Body of pancreas (tissue), 4 donors: ENCODE data around the gene CMIP.

Source experiments
- POLR2A ChIP-seq, 3 donors: fragments of 450-650 bp; IDR thresholded peaks; one replicate each; pipeline ENCODE4 v1.6.1; 2016; ENCODE audit warnings: antibody characterized with exemption in 3 of 3, mild to moderate bottlenecking in 2 of 3
- TF ChIP-seq, protein P1 (sequence below), 7 experiments: fragments of 450-650 bp in 4 of 7; fragments of 200-600 bp in 3 of 7; sonication (generic) in 3 of 7; IDR thresholded peaks; one replicate each; pipeline ENCODE4 v1.5.1; 2016 to 2019; ENCODE audit warnings: antibody characterized with exemption in 7 of 7

DNA sequence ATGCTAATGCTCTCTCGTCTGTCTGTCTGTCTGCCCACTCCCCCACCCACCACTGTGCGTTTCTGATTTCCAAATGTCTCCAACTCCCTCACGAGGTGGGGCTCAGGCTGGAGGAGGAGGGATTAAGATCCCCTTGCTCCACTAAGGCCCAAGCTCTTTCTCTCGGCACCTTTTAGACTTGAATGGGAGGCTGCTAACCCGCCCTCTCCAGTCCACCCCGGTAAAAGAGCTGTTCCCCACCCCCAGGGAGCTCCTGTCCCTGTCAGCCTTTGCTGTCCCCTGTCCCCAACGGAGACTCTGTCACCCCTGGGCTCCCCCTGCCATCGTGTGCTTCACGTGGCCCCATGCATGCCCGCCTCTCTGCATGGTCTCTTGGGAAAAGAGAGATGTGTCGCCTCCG lies 266.0 kb downstream of the CMIP start:
- TF ChIP-seq, protein P1, sequence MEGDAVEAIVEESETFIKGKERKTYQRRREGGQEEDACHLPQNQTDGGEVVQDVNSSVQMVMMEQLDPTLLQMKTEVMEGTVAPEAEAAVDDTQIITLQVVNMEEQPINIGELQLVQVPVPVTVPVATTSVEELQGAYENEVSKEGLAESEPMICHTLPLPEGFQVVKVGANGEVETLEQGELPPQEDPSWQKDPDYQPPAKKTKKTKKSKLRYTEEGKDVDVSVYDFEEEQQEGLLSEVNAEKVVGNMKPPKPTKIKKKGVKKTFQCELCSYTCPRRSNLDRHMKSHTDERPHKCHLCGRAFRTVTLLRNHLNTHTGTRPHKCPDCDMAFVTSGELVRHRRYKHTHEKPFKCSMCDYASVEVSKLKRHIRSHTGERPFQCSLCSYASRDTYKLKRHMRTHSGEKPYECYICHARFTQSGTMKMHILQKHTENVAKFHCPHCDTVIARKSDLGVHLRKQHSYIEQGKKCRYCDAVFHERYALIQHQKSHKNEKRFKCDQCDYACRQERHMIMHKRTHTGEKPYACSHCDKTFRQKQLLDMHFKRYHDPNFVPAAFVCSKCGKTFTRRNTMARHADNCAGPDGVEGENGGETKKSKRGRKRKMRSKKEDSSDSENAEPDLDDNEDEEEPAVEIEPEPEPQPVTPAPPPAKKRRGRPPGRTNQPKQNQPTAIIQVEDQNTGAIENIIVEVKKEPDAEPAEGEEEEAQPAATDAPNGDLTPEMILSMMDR (IDR thresholded peaks at IDR 0.05): no peak
- TF ChIP-seq POLR2A (IDR thresholded peaks at IDR 0.05): no peak
